GF-D8 (cell line): ENCODE measurements around the gene SLX1A.
"Not testable (repeated sequence)": the region's sequence is repeated elsewhere in the genome, so short reads cannot be mapped to it uniquely, and the experiment has no call there.

ENCODE experiments used
- DNase-seq: peaks from one replicate; lab custom pipeline; 2025; lab: John Stamatoyannopoulos, UW

SLX1A gene

DNA sequence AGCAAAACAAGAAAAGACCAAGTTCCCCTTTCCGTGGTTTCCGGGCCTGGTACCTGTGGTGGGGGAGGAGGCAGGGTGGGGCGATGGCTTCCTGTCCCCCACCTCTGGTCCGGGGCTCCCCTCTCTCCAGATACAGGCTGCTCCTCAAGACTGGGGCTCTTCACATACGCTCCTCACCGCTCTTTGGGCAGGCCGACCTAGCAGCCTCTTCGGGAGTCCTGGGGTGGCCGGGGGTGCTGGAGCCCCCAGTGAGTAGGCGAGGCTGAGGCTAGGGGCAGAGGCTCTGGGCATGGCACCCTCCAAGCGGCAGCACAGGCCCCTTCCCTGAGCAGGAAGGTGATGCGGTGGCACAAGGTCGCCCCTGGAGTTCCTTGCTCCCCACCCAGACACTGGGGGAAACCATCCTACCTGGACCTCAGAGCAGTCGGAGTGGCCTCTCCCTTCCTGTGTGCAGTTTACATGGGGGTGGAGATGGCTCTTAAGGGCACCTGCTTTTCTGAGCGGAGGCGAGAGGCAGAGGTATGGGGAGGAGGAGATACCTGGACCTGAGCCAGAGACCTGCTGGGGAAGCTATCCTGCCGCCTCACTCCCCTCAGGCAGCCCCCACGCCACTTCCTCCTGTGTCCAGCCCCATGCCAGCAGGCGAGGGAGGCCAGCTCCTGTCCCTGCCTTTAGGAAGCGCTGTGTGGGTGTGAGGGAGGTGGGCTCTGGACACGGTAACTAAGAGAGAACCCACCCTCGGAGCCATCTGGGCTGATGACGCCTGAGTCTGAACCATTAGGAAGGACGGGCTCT, 9.4 kb upstream of the SLX1A start:
- DNase-seq: peak; percentile 77

DNA sequence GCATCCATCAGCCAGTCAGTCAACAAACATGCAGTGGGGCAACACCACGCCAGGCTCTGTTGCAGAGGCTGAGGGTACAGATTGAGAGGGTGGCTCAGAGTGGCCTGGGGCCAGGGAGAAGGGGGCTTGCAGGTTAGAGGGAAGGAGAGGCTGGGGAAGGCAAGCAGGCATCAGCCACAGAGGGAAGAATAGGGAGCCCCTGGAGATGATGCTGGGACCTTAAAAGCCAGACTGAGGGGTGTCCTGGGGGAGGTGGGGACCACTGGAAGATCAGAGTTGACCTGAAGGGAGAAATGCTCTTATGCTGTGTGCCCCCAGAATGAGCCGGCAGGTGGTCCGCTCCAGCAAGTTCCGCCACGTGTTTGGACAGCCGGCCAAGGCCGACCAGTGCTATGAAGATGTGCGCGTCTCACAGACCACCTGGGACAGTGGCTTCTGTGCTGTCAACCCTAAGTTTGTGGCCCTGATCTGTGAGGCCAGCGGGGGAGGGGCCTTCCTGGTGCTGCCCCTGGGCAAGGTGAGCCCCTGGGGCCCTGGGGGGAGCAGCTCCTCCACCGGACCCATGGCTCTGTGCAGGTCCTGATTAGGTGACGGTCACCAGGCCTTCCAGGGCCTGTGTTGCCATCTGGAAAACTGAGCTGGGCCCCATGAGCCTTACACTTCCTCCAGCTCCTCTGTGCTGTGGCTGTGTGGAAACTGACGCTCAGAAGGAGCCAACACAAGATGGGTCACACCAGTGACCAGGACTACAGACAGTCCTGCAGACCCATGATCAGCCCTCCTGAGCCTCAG, 8.6 kb upstream of the SLX1A start:
- peak; percentile 75 for DNase-seq

DNA sequence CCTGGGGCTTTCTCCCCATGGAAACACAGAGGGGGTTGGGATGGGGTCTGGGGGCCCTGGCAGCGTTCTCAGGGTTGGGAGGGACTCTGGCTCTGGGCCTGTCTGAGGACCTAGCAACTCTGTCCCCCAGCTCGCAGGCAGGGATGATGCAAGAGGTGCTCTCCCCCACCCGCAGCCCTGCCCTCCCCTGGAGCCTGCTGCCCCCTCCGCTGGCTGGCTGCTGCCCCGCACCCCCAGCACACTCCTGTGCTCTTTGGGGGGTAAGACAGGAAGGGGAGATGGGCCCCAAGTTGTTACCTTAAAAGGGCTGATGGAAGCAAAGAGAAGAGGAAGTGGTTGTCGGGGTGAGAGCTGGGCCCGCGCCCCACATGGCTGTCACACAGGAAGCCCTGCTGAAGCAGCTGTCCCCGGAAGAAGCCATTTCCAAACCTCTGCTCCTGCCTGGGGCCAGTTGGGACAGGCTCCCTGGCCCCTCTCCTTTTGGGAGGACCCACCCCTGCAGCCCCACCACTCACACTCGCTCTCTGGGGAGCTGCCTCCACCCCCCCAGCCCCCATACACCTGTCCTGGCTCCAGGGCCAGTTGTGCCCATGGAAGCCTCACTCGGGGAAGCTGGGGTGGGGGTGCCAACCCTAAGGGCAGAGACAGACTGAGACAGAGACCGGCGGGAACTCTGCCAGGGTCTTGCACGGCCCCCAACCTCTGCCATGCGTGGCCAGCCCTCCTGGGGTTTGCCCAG, 7.8 kb upstream of the SLX1A start:
- DNase-seq: peak; percentile 98

DNA sequence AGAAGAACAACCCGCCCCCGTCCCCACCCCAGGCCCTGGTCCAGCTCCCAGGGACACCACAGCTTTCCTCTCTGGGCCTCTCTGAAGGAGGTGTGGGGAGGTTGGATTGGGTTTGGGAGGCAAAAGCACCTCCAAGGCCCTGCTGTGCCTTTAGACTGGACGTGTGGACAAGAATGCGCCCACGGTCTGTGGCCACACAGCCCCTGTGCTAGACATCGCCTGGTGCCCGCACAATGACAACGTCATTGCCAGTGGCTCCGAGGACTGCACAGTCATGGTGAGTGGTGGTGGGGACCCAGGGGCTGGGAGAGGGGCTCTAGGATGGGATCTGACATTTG, 7.3 kb upstream of the SLX1A start:
- DNase-seq: no peak

DNA sequence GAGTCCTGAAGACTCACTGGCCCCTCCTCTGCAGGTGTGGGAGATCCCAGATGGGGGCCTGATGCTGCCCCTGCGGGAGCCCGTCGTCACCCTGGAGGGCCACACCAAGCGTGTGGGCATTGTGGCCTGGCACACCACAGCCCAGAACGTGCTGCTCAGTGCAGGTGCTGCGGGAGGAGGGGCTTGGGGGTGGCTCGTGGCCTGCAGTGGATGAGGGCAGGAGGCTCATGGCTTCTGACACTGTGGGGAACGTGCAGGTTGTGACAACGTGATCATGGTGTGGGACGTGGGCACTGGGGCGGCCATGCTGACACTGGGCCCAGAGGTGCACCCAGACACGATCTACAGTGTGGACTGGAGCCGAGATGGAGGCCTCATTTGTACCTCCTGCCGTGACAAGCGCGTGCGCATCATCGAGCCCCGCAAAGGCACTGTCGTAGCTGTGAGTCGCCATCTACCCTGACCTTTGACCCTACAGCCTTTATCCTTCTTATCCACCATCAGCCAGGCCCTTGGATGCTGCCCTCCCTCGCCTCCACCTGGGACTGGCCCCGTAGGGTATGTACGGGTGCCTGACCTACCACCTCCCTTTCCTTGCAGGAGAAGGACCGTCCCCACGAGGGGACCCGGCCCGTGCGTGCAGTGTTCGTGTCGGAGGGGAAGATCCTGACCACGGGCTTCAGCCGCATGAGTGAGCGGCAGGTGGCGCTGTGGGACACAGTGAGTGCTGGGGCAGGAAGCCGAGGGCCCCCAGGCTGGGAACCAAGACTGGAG, 6.7 kb upstream of the SLX1A start:
- DNase-seq: no peak

DNA sequence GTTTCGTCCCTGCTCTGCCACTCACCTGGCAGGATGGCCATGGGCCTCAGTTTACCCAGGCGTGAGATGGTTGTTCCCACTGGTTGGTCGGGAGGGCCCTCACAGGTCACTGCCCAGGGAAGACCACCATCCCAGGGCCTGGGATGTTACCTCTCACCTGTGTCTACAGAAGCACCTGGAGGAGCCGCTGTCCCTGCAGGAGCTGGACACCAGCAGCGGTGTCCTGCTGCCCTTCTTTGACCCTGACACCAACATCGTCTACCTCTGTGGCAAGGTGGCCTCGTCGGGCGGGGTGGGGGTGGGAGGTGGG, 6.2 kb upstream of the SLX1A start:
- no peak for DNase-seq

DNA sequence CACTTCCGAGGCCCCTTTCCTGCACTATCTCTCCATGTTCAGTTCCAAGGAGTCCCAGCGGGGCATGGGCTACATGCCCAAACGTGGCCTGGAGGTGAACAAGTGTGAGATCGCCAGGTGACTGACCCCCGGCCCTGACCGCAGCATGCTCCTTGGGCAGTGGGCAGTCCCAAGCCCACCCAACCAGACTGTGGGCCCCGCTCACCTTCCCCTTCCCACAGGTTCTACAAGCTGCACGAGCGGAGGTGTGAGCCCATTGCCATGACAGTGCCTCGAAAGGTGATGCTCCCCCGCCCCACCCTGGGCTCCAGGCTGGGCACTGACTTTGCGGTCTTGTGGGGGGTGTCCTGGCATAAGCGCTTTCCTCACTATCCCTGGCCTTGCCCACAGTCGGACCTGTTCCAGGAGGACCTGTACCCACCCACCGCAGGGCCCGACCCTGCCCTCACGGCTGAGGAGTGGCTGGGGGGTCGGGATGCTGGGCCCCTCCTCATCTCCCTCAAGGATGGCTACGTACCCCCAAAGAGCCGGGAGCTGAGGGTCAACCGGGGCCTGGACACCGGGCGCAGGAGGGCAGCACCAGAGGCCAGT, 5.6 kb upstream of the SLX1A start:
- no peak for DNase-seq

DNA sequence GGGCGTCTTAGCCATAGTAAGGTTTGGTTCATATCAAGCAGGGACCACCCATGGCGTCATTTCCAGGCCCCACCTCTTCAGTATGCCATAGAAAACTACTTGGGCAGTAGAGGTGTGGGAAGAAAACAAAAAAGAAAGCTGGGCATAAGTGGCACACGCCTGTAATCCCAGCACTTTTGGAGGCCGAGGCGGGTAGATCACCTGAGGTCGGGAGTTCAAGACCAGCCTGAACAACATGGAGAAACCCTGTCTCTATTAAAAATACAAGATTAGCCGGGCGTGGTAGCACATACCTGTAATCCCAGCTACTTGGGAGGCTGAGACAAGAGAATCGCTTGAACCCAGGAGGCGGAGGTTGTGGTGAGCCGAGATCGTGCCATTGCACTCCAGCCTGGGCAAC, 2.5 kb upstream of the SLX1A start:
- not testable (repeated sequence) for DNase-seq

DNA sequence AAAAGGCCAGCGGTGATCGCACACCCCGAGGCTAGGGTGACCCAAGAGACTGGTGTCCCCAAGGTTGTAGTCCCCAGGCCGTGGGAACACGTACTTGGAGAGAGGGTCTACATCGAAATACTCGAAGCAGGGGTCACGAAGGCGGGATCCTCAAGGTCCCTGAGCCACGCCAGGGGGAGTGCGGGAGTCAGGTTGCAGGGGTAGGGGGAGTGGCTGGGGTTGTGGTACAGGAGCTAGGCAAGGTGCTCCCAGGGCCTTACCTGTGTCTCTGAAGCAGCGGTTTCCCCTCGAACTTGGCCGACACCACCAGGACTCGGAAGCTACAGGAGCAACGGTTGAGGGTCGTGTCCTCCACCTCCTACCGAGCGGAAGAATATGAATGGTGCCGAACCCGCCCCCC, 577 bp upstream of the SLX1A start:
- not testable (repeated sequence) for DNase-seq

DNA sequence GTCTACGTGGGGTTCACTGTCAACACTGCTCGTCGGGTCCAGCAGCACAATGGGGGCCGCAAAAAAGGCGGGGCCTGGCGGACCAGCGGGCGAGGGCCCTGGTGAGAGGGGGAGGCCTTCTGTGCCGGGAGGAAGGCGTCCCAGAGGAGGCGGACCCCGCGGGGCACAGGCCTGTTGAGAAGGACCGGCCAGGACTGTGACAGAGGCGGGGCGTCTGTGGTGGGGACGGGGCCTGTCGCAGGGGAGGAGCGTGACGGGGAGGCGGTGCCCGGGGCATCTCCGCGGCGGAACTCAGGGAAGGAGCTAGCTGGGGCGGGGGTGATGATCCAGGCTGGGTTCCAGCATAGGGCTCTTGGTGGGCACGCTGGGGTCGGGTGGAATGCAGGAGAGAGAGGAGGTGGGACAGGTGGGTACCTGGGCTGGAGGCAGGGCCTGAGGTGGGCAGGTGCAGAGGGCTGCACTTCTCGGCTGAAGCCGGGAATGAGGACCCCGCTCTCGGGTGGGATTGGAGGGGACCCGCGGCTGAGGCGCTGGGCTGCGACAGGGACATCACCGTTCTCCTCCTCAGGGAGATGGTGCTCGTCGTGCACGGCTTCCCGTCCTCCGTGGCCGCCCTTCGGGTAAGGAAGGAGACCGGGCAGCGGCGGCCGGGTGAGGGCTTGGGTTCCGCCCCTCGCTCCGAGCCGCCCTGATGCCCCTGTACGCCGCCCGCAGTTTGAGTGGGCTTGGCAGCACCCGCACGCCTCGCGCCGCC, 674 bp downstream of the SLX1A start:
- not testable (repeated sequence) for DNase-seq

DNA sequence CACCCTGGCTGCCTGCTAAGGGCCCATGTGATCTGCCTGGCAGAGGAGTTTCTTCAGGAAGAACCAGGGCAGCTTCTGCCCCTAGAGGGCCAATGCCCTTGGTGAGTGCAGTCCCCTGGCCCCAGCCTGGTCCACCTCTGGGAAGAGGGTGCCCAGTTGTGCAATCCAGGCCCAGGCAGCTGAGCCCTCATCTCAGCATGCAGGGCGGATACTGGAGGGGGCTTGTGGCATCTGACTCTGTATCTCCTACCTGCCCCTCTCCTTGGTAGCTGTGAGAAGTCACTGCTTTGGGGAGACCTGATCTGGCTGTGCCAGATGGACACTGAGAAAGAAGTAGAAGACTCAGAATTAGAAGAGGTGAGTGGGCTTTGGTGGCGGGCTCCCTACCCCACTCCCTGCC, 3.3 kb downstream of the SLX1A start:
- not testable (repeated sequence) for DNase-seq

DNA sequence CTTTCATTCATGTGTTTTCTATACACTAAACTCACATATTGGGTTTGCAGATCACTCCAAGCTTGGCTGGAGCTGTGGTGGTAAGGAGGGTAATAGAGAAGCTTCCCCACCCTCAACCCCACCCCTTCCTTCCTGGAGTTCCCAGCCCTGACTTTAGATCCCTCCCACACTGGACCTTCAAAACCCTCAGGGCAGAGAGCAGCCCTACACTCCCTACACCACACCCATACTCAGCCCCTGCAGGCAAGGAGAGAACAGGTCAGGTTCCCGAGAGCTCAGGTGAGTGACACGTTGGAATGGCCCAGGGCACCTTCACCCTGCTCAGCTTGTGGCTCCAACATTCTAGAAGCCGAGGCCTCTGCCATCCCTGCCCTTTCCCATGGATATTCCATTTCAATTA, 5.4 kb downstream of the SLX1A start, which contains the start of gene SULT1A3:
Gene SULT1A3 (plus strand): TSS at position 207 of the 400 bp plus-strand sequence. CDS start 1,474 bp downstream, outside the sequence.
- DNase-seq: not testable (repeated sequence)

DNA sequence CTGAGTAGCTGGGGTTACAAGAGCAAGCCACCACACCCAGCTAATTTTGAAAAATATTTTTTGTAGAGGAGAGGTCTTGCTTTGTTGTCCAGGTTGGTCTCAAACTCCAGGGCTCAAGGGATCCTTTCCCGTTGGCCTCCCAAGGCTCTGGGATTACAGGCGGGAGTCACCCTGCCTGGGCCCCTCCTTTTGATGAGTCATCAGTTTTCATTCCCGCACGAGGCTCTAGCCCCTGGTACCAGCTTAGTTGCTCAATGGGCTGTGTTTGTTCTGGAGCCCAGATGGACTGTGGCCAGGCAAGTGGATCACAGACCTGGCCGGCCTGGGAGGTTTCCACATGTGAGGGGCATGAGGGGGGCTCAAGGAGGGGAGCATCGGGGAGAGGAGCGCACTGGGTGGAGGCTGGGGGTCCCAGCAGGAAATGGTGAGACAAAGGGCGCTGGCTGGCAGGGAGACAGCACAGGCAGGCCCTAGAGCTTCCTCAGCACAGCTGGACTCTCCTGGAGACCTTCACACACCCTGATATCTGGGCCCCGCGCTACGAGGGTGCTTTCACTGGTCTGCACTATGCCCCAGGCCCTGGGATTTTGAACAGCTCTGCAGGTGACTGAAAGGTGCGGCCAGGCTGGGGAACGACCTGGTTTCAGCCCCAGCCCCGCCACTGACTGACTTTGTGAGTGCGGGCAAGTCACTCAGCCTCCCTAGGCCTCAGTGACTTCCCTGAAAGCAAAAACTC, 6.1 kb downstream of the SLX1A start:
- not testable (repeated sequence) for DNase-seq

DNA sequence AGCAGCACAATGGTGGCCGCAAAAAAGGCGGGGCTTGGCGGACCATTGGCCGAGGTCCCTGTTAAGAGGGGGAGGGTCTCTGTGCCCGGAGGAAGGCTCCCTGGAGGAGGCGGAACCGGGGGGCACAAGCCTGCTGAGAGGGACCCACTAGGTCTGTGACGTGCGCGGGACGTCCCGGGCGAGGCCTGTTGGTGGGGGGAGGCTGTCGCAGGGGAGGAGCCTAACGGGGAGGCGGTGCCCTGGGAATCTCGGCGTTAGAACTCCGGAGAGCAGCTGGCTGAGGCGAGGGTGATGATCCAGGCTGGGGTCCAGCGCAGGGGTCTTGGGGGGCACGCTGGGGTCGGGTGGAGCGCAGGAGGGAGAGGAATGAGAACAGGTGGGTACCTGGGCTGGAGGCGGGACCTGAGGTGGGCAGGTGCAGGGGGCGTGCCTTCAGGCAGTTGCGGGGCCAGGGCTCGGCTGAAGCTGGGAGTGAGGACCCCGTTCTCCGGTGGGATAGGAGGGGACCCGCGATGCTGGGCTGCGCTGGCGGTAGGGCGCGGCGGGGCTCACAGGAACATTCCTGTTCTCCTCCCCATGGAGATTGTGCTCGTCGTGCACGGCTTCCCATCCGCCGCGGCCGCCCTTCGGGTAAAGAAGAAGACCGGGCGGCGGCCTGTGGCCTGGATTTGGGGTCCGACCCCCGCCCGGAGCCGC, 12.0 kb downstream of the SLX1A start:
- DNase-seq: not testable (repeated sequence)

DNA sequence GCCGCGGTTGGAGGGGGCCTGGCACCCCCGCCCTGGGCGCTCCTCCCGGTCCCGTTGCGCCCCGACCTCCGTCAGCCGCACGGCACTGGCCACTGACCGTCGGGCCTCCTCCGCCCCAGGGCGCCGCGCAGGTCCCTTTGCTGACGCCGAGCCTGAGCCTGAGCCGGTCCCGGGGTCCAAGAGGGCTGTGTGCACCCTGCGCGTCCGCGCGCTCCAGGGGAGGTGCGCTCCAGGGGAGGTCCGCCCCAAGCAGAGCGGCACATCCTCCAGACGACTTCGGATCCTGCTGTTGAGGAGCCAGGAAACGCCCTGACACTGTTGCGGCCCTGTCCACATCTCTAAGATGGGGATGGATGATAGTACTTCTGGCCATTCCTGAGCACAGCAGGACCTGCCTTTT, 12.6 kb downstream of the SLX1A start:
- not testable (repeated sequence) for DNase-seq

DNA sequence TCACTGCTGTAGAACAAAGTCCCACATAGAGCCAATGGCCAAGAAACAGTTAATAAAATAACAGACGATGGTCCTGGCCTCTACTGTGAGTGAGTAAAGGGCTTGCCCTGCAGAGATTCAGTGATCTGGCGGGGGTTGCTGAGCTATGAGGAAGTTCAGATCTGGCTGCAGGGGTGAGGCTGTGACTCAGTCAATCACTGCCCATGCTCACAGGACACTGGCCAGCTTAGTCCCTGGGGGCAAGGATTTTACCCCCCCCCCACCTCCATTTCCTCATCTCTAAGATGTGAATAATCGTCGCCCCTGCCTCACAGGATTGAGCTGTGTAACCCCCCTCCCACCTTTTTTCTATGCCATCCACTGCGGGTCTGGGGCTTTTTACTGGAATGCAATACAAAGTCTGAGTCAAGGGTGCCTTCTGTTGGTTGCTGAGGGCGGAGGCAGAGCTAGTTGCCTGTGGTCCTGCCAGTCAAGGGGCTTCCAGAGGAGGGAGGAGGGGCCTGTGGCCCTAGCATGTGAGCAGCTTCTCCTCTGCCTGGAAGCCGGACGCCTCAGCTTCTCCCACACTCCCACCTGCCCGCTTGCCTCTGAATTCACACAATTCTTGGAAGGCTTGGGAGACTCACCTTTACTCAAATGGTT, 13.5 kb downstream of the SLX1A start:
- DNase-seq: not testable (repeated sequence)

DNA sequence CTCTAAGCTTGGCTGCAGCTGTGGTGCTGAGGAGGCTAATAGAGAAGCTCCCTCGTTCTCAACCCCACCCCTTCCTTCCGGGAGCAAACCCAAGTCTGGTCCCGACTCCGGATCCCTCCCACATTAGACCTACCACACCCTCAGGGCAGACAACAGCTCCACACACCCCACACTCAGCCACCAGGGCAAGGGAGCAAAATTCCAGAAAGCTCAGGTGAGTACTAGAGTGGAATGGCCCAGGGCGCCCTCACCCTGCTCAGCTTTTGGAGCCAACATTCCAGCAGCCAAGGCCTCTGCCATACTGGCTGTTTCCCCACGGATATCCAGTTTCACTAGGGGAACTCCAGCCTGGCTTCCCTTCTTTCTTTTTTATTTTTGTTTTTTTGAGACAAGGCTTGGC, 15.4 kb downstream of the SLX1A start:
- not testable (repeated sequence) for DNase-seq

DNA sequence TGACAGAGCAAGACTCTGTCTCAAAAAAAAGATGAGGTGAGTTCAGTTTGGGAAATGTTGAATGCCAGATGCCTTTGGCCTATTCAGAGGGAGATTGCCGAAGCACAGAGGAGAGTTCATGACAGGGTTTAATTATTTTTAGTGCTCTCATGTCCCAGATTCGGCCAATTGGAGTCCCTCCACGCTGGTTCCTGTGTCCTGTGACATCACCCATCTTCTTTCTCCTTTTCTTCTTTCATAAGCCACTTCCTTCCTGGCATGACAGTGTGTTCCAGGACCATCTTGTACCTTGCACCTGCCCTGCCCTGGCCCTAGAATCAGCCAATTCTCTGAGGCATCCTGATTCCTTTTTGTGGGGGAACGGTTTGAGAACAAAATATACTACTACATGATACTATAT, 17.7 kb downstream of the SLX1A start:
- not testable (repeated sequence) for DNase-seq

DNA sequence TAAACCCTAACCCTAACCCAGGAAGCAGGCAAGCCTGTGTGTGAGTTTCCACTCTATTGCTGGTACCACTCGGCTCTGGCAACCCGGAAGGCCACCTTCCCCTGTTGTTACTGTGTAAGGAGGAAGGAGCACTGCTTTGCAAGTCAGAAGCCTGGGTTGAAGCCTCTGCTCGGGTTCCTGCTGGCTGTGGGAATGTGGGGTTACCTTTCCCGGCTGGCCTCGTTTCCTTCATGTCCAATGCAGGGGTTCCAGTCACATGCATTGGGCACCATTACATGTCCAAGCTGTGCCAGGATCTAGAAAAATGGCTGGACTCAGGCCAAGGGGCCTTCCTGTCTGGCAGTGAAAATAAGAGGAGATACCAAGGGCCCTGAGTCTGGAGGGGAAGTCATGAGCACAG, 23.4 kb downstream of the SLX1A start:
- DNase-seq: not testable (repeated sequence)
